ENCODE measurements around the gene LIPM.
"Not testable (repeated sequence)": the region's sequence is repeated elsewhere in the genome, so short reads cannot be mapped to it uniquely, and the experiment has no call there.

The LIPM gene

GRCh38 chr10:88804083-88804812 lies 1.7 kb downstream of the LIPM start:
- no peak for DNase-seq

- DNase-seq = no peak
Measured at GRCh38 chr10:88805361-88805760, 2.8 kb downstream of the LIPM start.

GRCh38 chr10:88805924-88806323 lies 3.4 kb downstream of the LIPM start:
- DNase-seq = no peak

- no peak for DNase-seq
Measured at GRCh38 chr10:88809621-88810020, 7.1 kb downstream of the LIPM start.

DNA sequence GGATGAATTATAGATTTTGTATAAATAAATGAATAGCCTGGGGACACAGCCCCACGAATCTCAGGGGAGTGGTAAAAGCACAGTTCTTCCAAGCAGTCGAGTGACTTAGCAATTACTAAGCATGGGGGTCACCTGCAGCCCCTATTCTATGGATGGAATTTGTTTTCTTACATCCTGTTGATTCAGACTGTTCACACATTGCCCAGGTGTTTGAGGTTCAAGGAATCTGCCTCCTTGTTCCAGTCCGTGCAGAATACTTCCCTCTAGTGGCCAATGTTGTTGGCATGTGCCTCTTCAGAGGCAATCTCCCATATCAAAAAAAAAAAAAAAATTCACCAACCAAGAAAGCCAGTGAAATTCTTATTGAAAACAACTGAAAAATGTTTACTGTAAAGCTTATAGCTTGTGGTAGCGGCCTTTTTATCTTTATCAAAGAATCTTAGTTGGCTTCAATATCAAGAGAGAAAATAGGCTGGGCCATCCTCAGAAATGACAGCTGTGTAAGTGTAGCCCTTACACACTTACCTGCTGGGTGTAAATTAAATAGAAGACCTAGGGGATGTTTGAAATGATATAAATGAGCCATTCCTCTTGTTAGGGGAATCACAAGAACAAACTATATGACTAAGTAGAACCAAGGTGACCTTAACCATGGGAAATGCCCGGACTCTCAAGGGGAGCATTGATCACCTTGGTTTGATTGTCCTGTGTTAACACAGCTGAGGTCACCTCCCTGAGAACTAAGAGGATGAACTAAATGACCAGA lies 7.8 kb downstream of the LIPM start:
- no peak for DNase-seq

- no peak for DNase-seq
Measured at GRCh38 chr10:88813200-88813599, 10.7 kb downstream of the LIPM start.

GRCh38 chr10:88819290-88819689 lies 16.8 kb downstream of the LIPM start:
- no peak for DNase-seq

- no peak for DNase-seq
Measured at GRCh38 chr10:88820748-88821401, 18.3 kb downstream of the LIPM start.

GRCh38 chr10:88826388-88826787 lies 23.9 kb downstream of the LIPM start:
- DNase-seq = no peak

DNA sequence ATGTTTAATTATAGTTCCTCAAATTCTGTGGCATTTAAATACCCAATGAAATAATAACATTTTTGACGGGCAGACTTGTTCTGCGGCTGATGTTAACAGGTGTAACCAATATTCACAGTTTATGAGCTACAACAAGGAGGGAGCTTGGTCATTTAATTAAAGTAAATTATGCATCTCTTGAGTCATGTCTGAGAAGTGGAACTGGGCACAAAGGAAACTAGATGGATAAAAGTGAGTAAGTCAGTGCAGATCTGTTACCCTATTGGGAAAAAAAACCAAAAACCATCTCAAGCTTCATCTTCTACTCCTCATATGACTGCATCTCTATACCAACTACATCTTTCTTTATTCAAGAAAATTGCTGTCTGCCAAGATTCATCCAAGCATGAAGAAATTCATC lies 25.1 kb downstream of the LIPM start:
- no peak for DNase-seq

DNA sequence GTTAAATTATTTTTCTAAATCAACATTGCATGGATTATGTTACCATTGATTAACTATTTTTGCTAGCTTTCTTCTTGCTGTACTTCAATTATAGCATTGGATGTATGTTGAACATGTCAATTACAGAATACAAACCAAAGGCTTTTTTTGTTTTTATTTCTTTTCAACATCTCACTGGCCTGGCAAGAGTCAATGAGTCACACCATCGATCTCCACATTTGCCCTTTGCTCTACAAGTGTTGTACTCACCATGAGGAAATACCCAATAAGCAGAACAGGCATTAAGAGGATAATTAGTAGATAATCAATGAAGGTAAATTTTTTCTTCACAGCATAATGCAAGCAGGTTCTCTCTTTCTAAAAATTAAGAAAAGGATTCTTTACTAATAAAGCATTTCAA lies 25.8 kb downstream of the LIPM start:
- DNase-seq = no peak

GRCh38 chr10:88830643-88831268 lies 28.2 kb downstream of the LIPM start:
- DNase-seq = no peak

GRCh38 chr10:88831709-88832108 lies 29.2 kb downstream of the LIPM start:
- DNase-seq = no peak

GRCh38 chr10:88832376-88832775 lies 29.8 kb downstream of the LIPM start:
- no peak for DNase-seq

DNA sequence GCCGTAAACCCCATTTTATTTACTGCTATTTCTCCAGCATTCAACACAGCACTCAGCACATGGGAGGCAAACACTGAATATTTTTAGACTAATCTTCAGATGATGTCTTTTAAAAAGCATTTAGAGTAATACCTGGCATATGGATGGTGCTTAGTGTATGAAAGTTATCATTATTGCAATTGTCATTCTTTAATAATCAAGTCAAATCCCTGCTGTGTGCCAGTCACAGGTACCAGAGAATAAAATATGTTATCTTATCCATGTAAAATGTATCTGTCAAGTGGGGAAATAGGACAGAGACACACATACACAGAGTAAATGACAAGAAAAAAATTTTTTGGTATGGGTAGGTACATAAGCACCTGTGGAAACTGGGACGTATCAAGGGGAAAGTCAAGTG lies 30.6 kb downstream of the LIPM start:
- no peak for DNase-seq

DNA sequence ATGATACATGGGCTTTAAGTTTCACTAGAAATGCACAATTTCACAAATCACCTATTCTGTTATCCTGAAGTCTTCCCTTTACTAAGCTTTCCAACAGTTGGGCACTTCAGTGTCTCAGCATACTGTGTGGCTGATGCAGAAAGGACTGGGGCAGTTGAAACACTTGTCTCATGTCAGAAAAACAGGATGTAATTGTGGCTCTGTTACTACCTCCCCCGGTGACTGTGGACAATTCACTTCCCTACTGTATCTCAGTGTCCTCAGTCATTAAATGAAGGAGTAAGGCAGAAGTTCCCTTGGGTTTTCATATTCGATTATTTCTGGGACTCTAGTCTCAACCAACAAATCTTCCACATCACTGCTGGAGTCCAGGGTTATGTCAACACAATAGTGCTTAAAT lies 31.2 kb downstream of the LIPM start:
- DNase-seq = no peak

- DNase-seq = peak; percentile 73
Measured at GRCh38 chr10:88835096-88835909, 32.8 kb downstream of the LIPM start.

DNA sequence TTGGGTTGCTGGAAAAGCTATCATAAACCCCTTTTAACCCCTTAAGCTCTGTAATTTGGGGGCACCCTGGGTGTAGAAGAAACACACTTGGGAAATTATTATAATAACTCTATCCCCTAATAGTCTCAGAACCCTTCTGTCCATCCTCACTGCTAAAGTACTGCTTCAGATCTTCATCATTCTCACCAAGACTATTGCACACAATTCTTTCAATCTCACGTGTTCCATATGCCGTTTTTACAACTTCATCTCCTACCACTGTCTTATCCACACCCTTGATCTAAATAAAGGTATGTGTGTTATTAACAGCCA lies 33.3 kb downstream of the LIPM start:
- DNase-seq = no peak

DNA sequence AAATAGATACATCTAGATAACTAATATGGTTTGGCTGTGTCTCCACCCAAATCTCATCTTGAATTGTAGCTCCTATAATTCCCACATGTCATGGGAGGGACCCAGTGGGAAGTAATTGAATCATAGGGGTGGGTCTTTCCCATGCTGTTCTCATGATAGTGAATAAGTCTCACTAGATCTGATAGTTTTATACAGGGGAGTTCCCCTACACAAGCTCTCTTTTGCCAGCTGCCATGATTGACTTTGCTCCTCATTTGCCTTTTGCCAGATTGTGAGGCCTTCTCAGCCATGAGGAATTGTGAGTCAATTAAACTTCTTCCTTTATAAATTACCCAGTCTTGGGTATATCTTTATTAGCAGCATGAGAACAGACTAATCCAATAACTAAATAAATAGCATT lies 35.1 kb downstream of the LIPM start:
- not testable (repeated sequence) for DNase-seq

DNA sequence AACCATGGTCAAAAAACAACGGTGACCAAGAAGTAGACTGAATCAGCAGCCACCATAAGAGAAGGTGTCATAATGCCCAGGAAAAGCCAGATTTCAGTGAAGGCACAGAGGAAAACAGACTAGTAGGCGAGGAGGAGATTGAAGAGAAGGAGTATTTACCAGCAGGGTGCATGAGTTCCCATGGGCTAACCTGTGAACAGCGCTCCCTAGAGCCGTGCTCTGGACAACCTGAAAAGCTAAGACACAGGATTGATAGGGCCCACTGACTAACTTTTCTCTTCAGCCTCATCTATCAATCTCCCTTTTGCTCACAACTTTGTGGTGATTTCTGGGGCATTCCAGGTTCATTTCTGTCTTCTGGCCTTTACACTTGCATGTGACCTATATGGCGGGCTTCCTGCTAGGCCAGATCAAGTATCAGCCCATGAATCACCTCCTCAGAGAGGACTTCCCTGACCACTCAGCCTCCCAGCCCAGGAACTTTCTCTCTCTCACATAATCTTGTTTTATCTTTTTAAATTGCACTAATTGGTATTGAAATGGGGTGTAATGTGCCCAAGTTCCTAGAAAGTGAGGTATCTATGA lies 36.3 kb downstream of the LIPM start:
- DNase-seq = no peak

DNA sequence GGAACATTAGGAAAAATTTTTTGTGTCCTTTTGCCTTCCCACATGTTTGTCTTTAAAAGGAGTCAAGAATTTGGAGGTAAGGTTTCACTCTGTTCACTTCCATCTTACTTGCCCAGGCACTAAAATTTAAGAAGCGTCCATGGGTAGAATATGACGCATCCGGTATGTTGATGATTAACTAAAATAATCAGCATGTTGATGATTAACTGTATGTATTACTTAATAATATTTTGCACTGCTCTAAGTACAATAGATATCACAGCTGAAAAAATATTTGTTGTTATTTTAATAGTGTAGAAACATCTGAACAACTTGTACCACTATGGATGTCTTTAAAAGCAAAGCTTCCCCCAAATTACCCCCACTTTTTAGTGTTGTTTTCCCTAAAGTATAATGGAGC lies 37.6 kb downstream of the LIPM start:
- DNase-seq = no peak

DNA sequence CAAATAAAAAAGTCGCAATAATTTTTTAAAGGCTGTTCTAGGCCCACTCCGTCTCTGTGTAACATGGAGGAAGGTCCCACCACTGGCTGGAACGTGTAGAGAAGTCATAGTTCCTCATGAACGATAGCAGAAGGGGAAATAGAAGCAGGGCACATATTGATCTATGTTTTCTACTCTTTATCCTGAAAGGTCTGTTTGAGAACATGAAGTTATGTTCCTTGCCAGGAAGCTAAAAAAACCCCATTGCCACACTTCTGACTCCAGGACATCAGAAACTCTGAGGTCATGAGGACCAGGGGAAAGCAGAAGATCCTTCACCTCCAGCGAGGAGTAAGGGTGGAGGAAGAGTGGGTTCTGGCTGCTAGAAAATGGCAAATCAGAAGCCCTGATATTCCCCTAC lies 38.4 kb downstream of the LIPM start:
- no peak for DNase-seq
